Aorta (tissue), 5 donors: ENCODE results near the gene ANKS1A. TPM values are rescaled to one million over a fixed set of nuclear protein-coding genes. Genes with fewer than 3 reads are reported as not detected.
A peak's percentile ranks its signal among the peaks of the same experiment; 100 is the strongest.

ENCODE experiments used
- ATAC-seq: fragments of 200-7000 bp; cut with Tn5 transposase; one replicate; pipeline ENCODE4 v1.9.1; 2022; ENCODE audit warnings: moderate library complexity; ENCODE audit not compliant: low FRiP score
- DNase-seq, 2 donors: peaks; one replicate each; pipeline ENCODE4 v3.0.0-alpha.2; 2020
- H3K27ac ChIP-seq, 2 donors: one replicate each; pipeline ENCODE4 v1.5.1; 2013; ENCODE audit warnings: low read length in 2 of 2, mild to moderate bottlenecking in 2 of 2, moderate library complexity in 2 of 2, control low read depth in 1 of 2, inconsistent platforms in 1 of 2, low read depth in 1 of 2
- H3K27me3 ChIP-seq, 2 donors: one replicate each; pipeline ENCODE4 v1.6.1; 2013; ENCODE audit warnings: control low read depth in 1 of 2, low read length in 1 of 2, mild to moderate bottlenecking in 1 of 2, moderate library complexity in 1 of 2; ENCODE audit not compliant: insufficient read depth in 2 of 2, control insufficient read depth in 1 of 2
- H3K36me3 ChIP-seq, 2 donors: one replicate each; pipeline ENCODE4 v1.6.1; 2013; ENCODE audit warnings: control low read depth in 1 of 2, low read length in 1 of 2, mild to moderate bottlenecking in 1 of 2; ENCODE audit not compliant: insufficient read depth in 2 of 2, control insufficient read depth in 1 of 2
- H3K4me1 ChIP-seq, 2 donors: one replicate each; pipeline ENCODE4 v1.6.1; 2013; ENCODE audit warnings: low read length in 2 of 2, control low read depth in 1 of 2, mild to moderate bottlenecking in 1 of 2, moderate library complexity in 1 of 2; ENCODE audit not compliant: insufficient read depth in 2 of 2, control insufficient read depth in 1 of 2
- H3K4me3 ChIP-seq, 2 donors: one replicate each; pipeline ENCODE4 v1.5.1; 2013; ENCODE audit warnings: low read length in 2 of 2, control low read depth in 1 of 2, mild to moderate bottlenecking in 1 of 2
- H3K9me3 ChIP-seq: one replicate; pipeline ENCODE4 v1.6.1; 2013; ENCODE audit warnings: mild to moderate bottlenecking, low read length; ENCODE audit not compliant: control insufficient read depth
- WGBS, 2 donors: extraction: QIAGEN DNeasy Blood & Tissue Kit; methylation state at CpG; one replicate each; pipeline ENCODE4 v1.1.7; 2013; 5-methylcytosine and 5-hydroxymethylcytosine counted together
- intact Hi-C, 2 donors: fragments of 100-400 bp; cut with DNase I; formaldehyde crosslinking; loops; one replicate each; pipeline versions ENCODE4 v1.14.2 to v1.15.0; 2022
- polyA plus RNA-seq, 2 donors: library from polyadenylated mRNA; stranded (reverse); fragments of 200-250 nt; gene quantifications; one replicate each; pipeline ENCODE4 v1.2.3, GENCODE V29; 2013
- total RNA-seq, 2 donors: library from RNA; stranded (reverse); fragmentation: NEBNext Ultra II Directional; extraction: Animal tissue kit (Norgen Biotek cat#: 25700); gene quantifications; one replicate each; pipeline ENCODE4 v1.2.1, GENCODE V29; 2021
- donor health status: healthy with polysubstance abuse.
- donor health status: Bipolar disorder and iron deficiency.
- donor health status: DM: no; HTN: no; CAD: no.
- donor health status: DM: no; HTN: no; CAD: no.
- donor health status: DM: yes; HTN: yes; CAD: no.

ANKS1A gene
- total and polyA plus RNA-seq, 4 donors, result 9.4 to 44.4 (median 29.0) TPM

DNA sequence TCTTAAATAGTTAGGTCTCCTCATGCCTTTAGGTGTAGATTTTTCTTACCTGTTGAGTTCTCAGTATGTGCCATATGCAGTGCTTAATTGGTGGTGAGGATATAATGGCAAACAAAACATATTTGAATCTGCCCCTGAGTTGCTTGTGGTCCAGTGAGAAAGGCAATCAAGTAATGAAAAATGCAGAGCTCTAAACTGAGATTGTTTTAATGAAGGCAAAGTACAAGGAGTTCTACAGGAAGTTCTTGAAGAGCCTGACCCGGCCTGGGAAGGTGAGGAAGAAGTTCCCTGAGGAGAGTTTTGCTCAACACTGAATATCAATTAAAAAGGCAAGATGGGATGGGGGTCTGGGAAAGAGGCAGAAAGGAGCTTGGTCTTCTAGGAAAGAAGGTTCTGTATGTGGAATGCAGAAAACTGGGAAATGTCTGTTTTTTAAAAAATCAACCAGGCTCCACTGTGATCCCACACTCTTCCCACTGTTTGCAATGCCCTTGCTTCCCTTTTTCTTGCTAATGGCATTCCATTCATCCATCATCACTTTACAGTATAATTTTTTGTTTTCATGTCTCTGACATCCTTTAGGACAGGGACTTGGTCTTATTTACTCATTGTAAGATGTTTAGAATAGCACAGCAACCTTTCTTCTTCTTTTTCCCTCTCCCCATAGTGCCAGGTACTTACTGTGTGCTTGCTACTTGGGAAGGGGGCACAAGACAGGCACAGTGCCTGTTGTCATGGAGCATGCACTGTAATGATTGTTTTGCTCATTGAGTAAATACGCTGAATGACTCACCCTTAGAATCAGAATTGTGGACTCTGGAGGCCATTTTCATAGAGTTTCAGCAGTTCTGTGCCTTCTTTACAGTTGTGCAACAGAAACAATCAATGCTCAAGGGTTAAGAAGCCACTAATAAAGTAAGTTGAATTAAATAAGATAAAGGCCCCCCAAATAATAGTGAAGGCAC lies 64.3 kb downstream of the ANKS1A start:
- WGBS, 2 donors, result 69 to 71% methylated on average over 2 of the region's 2 CpGs
- no peak for ATAC-seq

DNA sequence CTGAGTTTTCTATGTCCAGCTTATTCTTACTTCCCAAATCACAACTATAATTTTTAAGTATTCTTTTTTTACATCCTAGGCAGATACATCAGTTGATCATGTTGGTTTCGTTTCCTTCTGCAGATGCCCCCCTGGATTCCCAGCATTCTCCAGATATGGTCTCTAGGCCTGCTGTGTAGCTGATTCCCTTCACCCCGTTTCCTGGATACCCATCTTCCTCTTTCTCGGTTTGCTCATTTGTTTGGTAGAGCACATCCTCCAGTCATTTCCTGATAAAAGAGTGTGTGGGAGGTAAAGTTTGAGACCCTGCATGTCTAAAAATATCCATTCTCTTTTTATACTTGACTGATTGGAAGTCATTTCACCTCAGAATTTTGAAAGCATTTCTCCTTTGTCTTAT lies 66.4 kb downstream of the ANKS1A start:
- no peak for DNase-seq
- no peaks in the 10 kb centered on the region for H3K36me3 ChIP-seq
- no peak overlapping the region for H3K27ac ChIP-seq
- H3K4me3 ChIP-seq, result no peak overlapping the region
- H3K9me3 ChIP-seq, result no peaks in the 10 kb centered on the region
- no peaks in the 10 kb centered on the region for H3K4me1 ChIP-seq
- 75 to 80% methylated on average over 3 of the region's 3 CpGs for WGBS, 2 donors
- no peaks in the 10 kb centered on the region for H3K27me3 ChIP-seq
- ATAC-seq, result no peak
- intact Hi-C loops, result no loop called here

More for the DNA sequence above, 64.3 kb downstream of the ANKS1A start:
- Histone ChIP-seq H3K9me3 (no peaks in the 10 kb centered on the region), H3K27me3 (no peaks in the 10 kb centered on the region), H3K4me1 (no peaks in the 10 kb centered on the region), H3K27ac (no peak overlapping the region), H3K36me3 (no peaks in the 10 kb centered on the region), H3K4me3 (no peak overlapping the region)
- no peak for DNase-seq
- intact Hi-C loops, result no loop called here

GRCh38 chr6:34957231-34957783 lies 68.3 kb downstream of the ANKS1A start:
- ATAC-seq, result no peak
- intact Hi-C loops, result no loop called here
- WGBS, 2 donors, result 67 to 71% methylated on average over 2 of the region's 2 CpGs
- Histone ChIP-seq H3K4me1 (no peaks in the 10 kb centered on the region), H3K9me3 (no peaks in the 10 kb centered on the region), H3K27me3 (no peaks in the 10 kb centered on the region), H3K36me3 (no peaks in the 10 kb centered on the region), H3K27ac (no peak overlapping the region), H3K4me3 (no peak overlapping the region)
- DNase-seq, result no peak

GRCh38 chr6:34958734-34959133 lies 69.7 kb downstream of the ANKS1A start:
- no peaks in the 10 kb centered on the region for H3K27me3 ChIP-seq
- DNase-seq, result no peak
- no peak overlapping the region for H3K4me3 ChIP-seq
- 93 to 96% methylated on average over 2 of the region's 2 CpGs for WGBS, 2 donors
- intact Hi-C loops, result no loop called here
- no peak for ATAC-seq
- no peaks in the 10 kb centered on the region for H3K36me3 ChIP-seq
- no peak overlapping the region for H3K27ac ChIP-seq
- no peaks in the 10 kb centered on the region for H3K4me1 ChIP-seq
- no peaks in the 10 kb centered on the region for H3K9me3 ChIP-seq

DNA sequence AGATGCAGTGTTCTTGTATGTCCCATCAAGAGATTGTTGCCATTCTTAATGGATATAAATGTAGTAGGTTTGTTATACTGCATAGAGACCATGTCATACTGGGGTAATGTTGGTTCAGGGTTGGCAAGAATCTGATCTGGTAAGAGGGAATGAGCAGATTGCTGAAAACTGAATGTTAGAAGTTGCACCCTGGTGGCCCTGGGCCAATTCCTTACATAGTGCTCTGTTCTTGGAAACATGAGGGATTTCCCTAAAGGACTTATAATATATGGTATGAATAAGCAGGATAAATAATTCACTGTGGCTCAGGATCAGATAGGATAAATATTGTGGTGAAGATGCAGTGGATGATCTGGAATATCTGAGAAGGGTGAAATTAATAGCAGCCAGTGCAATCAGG lies 70.2 kb downstream of the ANKS1A start:
- H3K4me3 ChIP-seq, result no peak overlapping the region
- intact Hi-C loops, result no loop called here
- no peaks in the 10 kb centered on the region for H3K4me1 ChIP-seq
- ATAC-seq, result no peak
- DNase-seq, result no peak
- no peaks in the 10 kb centered on the region for H3K27me3 ChIP-seq
- no peak overlapping the region for H3K27ac ChIP-seq
- H3K9me3 ChIP-seq, result no peaks in the 10 kb centered on the region
- no peaks in the 10 kb centered on the region for H3K36me3 ChIP-seq

GRCh38 chr6:34961082-34961481 lies 72.0 kb downstream of the ANKS1A start:
- Histone ChIP-seq H3K4me1 (no peaks in the 10 kb centered on the region), H3K27ac (no peak overlapping the region), H3K27me3 (no peaks in the 10 kb centered on the region), H3K36me3 (no peaks in the 10 kb centered on the region), H3K4me3 (no peak overlapping the region), H3K9me3 (no peaks in the 10 kb centered on the region)
- no peak for DNase-seq
- no peak for ATAC-seq
- intact Hi-C loops, result no loop called here
- 89 to 90% methylated on average over 2 of the region's 2 CpGs for WGBS, 2 donors

GRCh38 chr6:34961574-34961973 lies 72.5 kb downstream of the ANKS1A start:
- DNase-seq (no peak), ATAC-seq (no peak)
- intact Hi-C loops, result no loop called here
- Histone ChIP-seq H3K36me3 (no peaks in the 10 kb centered on the region), H3K27ac (no peak overlapping the region), H3K9me3 (no peaks in the 10 kb centered on the region), H3K4me3 (no peak overlapping the region), H3K27me3 (no peaks in the 10 kb centered on the region), H3K4me1 (no peaks in the 10 kb centered on the region)
- WGBS, 2 donors, result 89 to 94% methylated on average over 7 of the region's 7 CpGs

- WGBS, 2 donors, result 4 to 5% methylated on average over 3 of the region's 3 CpGs
- H3K27ac ChIP-seq, result no peak overlapping the region
- H3K27me3 ChIP-seq, result no peaks in the 10 kb centered on the region
- H3K9me3 ChIP-seq, result no peaks in the 10 kb centered on the region
- H3K36me3 ChIP-seq, result no peaks in the 10 kb centered on the region
- H3K4me3 ChIP-seq, result no peak overlapping the region
- DNase-seq, result no peak
- peak; percentile 66 for ATAC-seq
- H3K4me1 ChIP-seq, result no peaks in the 10 kb centered on the region
- intact Hi-C loops, result no loop called here
Observed at GRCh38 chr6:34964564-34964963, 75.5 kb downstream of the ANKS1A start.

GRCh38 chr6:34967461-34967860 lies 78.4 kb downstream of the ANKS1A start:
- Histone ChIP-seq H3K4me1 (no peaks in the 10 kb centered on the region), H3K4me3 (no peak overlapping the region), H3K27ac (no peak overlapping the region), H3K9me3 (peaks cover 1% of the 10 kb centered on the region), H3K36me3 (peaks cover 3% of the 10 kb centered on the region in 2 donors), H3K27me3 (no peaks in the 10 kb centered on the region)
- 90 to 94% methylated on average over 3 of the region's 3 CpGs for WGBS, 2 donors
- no peak for DNase-seq
- intact Hi-C loops, result no loop called here
- no peak for ATAC-seq
